Adrenal gland (tissue), 5 donors: Measurements from ENCODE around the gene CCNK.

Source experiments
- CTCF ChIP-seq, 6 experiments: fragments of 450-650 bp in 4 of 6; fragments of 200-600 bp in 2 of 6; sonication (generic) in 1 of 6; IDR thresholded peaks; 1 replicate in 5 of 6; 2 replicates in 1 of 6; pipeline versions ENCODE4 v1.5.1 to v1.8.0; 2016 to 2021; ENCODE audit warnings: antibody characterized with exemption in 6 of 6, mild to moderate bottlenecking in 2 of 6, moderate library complexity in 1 of 6
- POLR2A ChIP-seq, 2 donors: fragments of 450-650 bp; IDR thresholded peaks; one replicate each; pipeline ENCODE4 v1.6.1; 2017; ENCODE audit warnings: antibody characterized with exemption in 2 of 2, mild to moderate bottlenecking in 2 of 2, moderate library complexity in 1 of 2
- donor health status: DM: no; HTN: no; CAD: no.

- no peak for TF ChIP-seq POLR2A (IDR thresholded peaks at IDR 0.05)
- TF ChIP-seq CTCF (IDR thresholded peaks at IDR 0.05) = no peak
Measured at GRCh38 chr14:99471731-99472130, 9.5 kb upstream of the CCNK start.
